GM19468 (cell line): ENCODE data around the gene PSMD4.
"Not testable (repeated sequence)": the region's sequence is repeated elsewhere in the genome, so short reads cannot be mapped to it uniquely, and the experiment has no call there.

Experiments used
- ATAC-seq: cut with Tn5 transposase; IDR thresholded peaks from one replicate; pipeline ENCODE4 v1.9.1; 2021; ENCODE audit warnings: mild to moderate bottlenecking, moderate library complexity, moderate number of reproducible peaks; ENCODE audit not compliant: unreplicated experiment; ENCODE audit errors: extremely low read depth

The PSMD4 gene

GRCh38 chr1:151266821-151267220, 12.3 kb downstream of the PSMD4 start:
- no peak for ATAC-seq

GRCh38 chr1:151267760-151268159, 13.2 kb downstream of the PSMD4 start:
- ATAC-seq: no peak

- ATAC-seq: no peak
Observed at GRCh38 chr1:151273924-151274466, 19.5 kb downstream of the PSMD4 start.

GRCh38 chr1:151275341-151275740, 20.8 kb downstream of the PSMD4 start:
- ATAC-seq: not testable (repeated sequence)

- no peak for ATAC-seq
Observed at GRCh38 chr1:151277249-151277648, 22.7 kb downstream of the PSMD4 start.

- no peak for ATAC-seq
Observed at GRCh38 chr1:151281225-151281968, 26.9 kb downstream of the PSMD4 start.

- ATAC-seq: peak; percentile 89
Observed at GRCh38 chr1:151281969-151282882, 27.7 kb downstream of the PSMD4 start, which contains the start of gene ZNF687. TSS of gene ZNF687 (plus strand) at chr1:151282299. CDS start at chr1:151286292, 3,993 bp downstream.

- no peak for ATAC-seq
Observed at GRCh38 chr1:151282883-151283725, 28.6 kb downstream of the PSMD4 start.

GRCh38 chr1:151284013-151284577, 29.6 kb downstream of the PSMD4 start:
- no peak for ATAC-seq

GRCh38 chr1:151286619-151287340, 32.2 kb downstream of the PSMD4 start:
- ATAC-seq: no peak

- ATAC-seq: no peak
Observed at GRCh38 chr1:151287341-151287699, 32.8 kb downstream of the PSMD4 start.

- no peak for ATAC-seq
Observed at GRCh38 chr1:151287767-151288500, 33.4 kb downstream of the PSMD4 start.

GRCh38 chr1:151288502-151288901, 34.0 kb downstream of the PSMD4 start:
- no peak for ATAC-seq

GRCh38 chr1:151289080-151289935, 34.8 kb downstream of the PSMD4 start:
- no peak for ATAC-seq

GRCh38 chr1:151289991-151290708, 35.6 kb downstream of the PSMD4 start:
- no peak for ATAC-seq

- ATAC-seq: no peak
Observed at GRCh38 chr1:151290709-151291303, 36.3 kb downstream of the PSMD4 start.
